Hypothalamus (tissue), 51 donors: ENCODE results near the gene CREBRF.
"Not testable (repeated sequence)": the region's sequence is repeated elsewhere in the genome, so short reads cannot be mapped to it uniquely, and the experiment has no call there.

Experiments used
- DNase-seq, 51 donors: peaks; one replicate each; lab custom pipeline; 2025; lab: John Stamatoyannopoulos, UW

CREBRF gene

GRCh38 chr5:173075970-173076369, 19.8 kb downstream of the CREBRF start:
- no peak for DNase-seq

- not testable (repeated sequence) for DNase-seq
Observed at GRCh38 chr5:173076471-173076870, 20.3 kb downstream of the CREBRF start.

- DNase-seq: no peak
Observed at GRCh38 chr5:173078878-173079277, 22.7 kb downstream of the CREBRF start.

GRCh38 chr5:173089581-173089980, 33.4 kb downstream of the CREBRF start:
- no peak for DNase-seq

- DNase-seq: no peak
Observed at GRCh38 chr5:173090639-173091038, 34.5 kb downstream of the CREBRF start.

- DNase-seq: no peak
Observed at GRCh38 chr5:173091981-173092380, 35.8 kb downstream of the CREBRF start.

GRCh38 chr5:173093606-173094005, 37.5 kb downstream of the CREBRF start:
- no peak for DNase-seq

GRCh38 chr5:173094012-173094661, 38.0 kb downstream of the CREBRF start:
- DNase-seq: no peak

GRCh38 chr5:173098787-173099186, 42.6 kb downstream of the CREBRF start:
- no peak for DNase-seq

GRCh38 chr5:173099461-173099860, 43.3 kb downstream of the CREBRF start:
- no peak for DNase-seq

- no peak for DNase-seq
Observed at GRCh38 chr5:173101245-173101644, 45.1 kb downstream of the CREBRF start.

- DNase-seq: no peak
Observed at GRCh38 chr5:173103411-173103810, 47.3 kb downstream of the CREBRF start.

- DNase-seq: no peak
Observed at GRCh38 chr5:173108914-173109313, 52.8 kb downstream of the CREBRF start.

GRCh38 chr5:173114536-173114935, 58.4 kb downstream of the CREBRF start:
- no peak for DNase-seq

GRCh38 chr5:173119719-173120118, 63.6 kb downstream of the CREBRF start:
- DNase-seq: no peak

- DNase-seq: no peak
Observed at GRCh38 chr5:173123416-173123815, 67.3 kb downstream of the CREBRF start.

- DNase-seq: not testable (repeated sequence)
Observed at GRCh38 chr5:173132166-173132565, 76.0 kb downstream of the CREBRF start.

- DNase-seq: no peak
Observed at GRCh38 chr5:173138707-173139106, 82.6 kb downstream of the CREBRF start.

- DNase-seq: no peak
Observed at GRCh38 chr5:173139631-173140030, 83.5 kb downstream of the CREBRF start.

- no peak for DNase-seq
Observed at GRCh38 chr5:173140769-173141168, 84.6 kb downstream of the CREBRF start.

GRCh38 chr5:173143567-173143966, 87.4 kb downstream of the CREBRF start:
- DNase-seq: no peak

- peak; percentile 60 to 97 (median 82) for DNase-seq
Observed at GRCh38 chr5:173144200-173145176, 88.3 kb downstream of the CREBRF start, which contains the start of gene BNIP1. BNIP1 (plus strand) TSS chr5:173144531; CDS start chr5:173144546, 15 bp downstream.
